Fibroblast of lung (primary cell): ENCODE results near the gene WDFY2. TPM values are rescaled to one million over a fixed set of nuclear protein-coding genes. Genes with fewer than 3 reads are reported as not detected.

ENCODE experiments used
- DNase-seq, 2 donors: peaks; one replicate each; pipeline versions ENCODE4 v3.0.0 to v3.0.0-alpha.2; 2010; ENCODE audit warnings: low read depth in 2 of 2
- H2AFZ ChIP-seq: 2 replicates; pipeline ENCODE4 v1.5.1; 2012; ENCODE audit warnings: low read length, control low read depth, inconsistent platforms
- H3K27ac ChIP-seq: 2 replicates; pipeline ENCODE4 v1.5.1; 2011; ENCODE audit warnings: low read length, control low read depth; ENCODE audit not compliant: insufficient read depth
- H3K27me3 ChIP-seq: 2 replicates; pipeline ENCODE4 v1.5.1; 2011; ENCODE audit warnings: mild to moderate bottlenecking, low read length; ENCODE audit not compliant: control insufficient read depth, insufficient read depth
- H3K36me3 ChIP-seq: 2 replicates; pipeline ENCODE4 v1.5.1; 2011; ENCODE audit warnings: low read length; ENCODE audit not compliant: control insufficient read depth, insufficient read depth
- H3K4me1 ChIP-seq: 2 replicates; pipeline ENCODE4 v1.5.1; 2011; ENCODE audit warnings: low read length; ENCODE audit not compliant: control insufficient read depth, insufficient read depth; ENCODE audit errors: extremely low read depth
- H3K4me2 ChIP-seq: 2 replicates; pipeline ENCODE4 v1.5.1; 2011; ENCODE audit warnings: low read length, control low read depth; ENCODE audit not compliant: insufficient read depth; ENCODE audit errors: extremely low read depth
- H3K4me3 ChIP-seq, 4 experiments: fragments of 200-600 bp in 1 of 4; sonication (generic) in 1 of 4; replicated peaks in 1 of 4; 2 replicates each; pipeline ENCODE4 v1.5.1; 2011 to 2016; ENCODE audit warnings: low read length in 4 of 4, low read depth in 3 of 4, mild to moderate bottlenecking in 3 of 4, control low read depth in 2 of 4, inconsistent platforms in 1 of 4, mixed read lengths in 1 of 4; ENCODE audit not compliant: insufficient read depth in 1 of 4; ENCODE audit errors: control extremely low read depth in 1 of 4
- H3K79me2 ChIP-seq: 2 replicates; pipeline ENCODE4 v1.5.1; 2012; ENCODE audit warnings: mild to moderate bottlenecking, low read length, inconsistent platforms; ENCODE audit not compliant: control insufficient read depth, insufficient read depth
- H3K9ac ChIP-seq: 2 replicates; pipeline ENCODE4 v1.5.1; 2011; ENCODE audit warnings: mild to moderate bottlenecking, low read length, control low read depth; ENCODE audit not compliant: insufficient read depth
- H3K9me3 ChIP-seq: 2 replicates; pipeline ENCODE4 v1.5.1; 2012; ENCODE audit warnings: low read depth, low read length; ENCODE audit not compliant: control insufficient read depth, insufficient read depth
- H4K20me1 ChIP-seq: 2 replicates; pipeline ENCODE4 v1.5.1; 2011; ENCODE audit warnings: low read length; ENCODE audit not compliant: control insufficient read depth, insufficient read depth; ENCODE audit errors: extremely low read depth
- CTCF ChIP-seq, 2 donors: IDR thresholded peaks in 1 of 2; conservative IDR thresholded peaks in 1 of 2; 1 replicate in 1 of 2; 2 replicates in 1 of 2; pipeline ENCODE4 v1.5.1; 2011 to 2012; ENCODE audit warnings: low read length in 2 of 2, control low read depth in 1 of 2, inconsistent platforms in 1 of 2, low read depth in 1 of 2, mild to moderate bottlenecking in 1 of 2
- EZH2 ChIP-seq: IDR thresholded peaks from 2 replicates; pipeline ENCODE4 v1.5.1; 2012; ENCODE audit warnings: low read length, control low read depth, mild to moderate bottlenecking; ENCODE audit errors: missing control alignments
- polyA plus RNA-seq, 2 donors: library from polyadenylated mRNA; depleted of rRNA in 1 of 2; stranded (reverse) in 1 of 2; unstranded in 1 of 2; fragments of >200 nt; gene quantifications; 2 replicates each; pipeline ENCODE4 v1.2.1, GENCODE V29; 2011 to 2012; ENCODE audit warnings: missing spikeins in 1 of 2
- total RNA-seq: library from RNA; depleted of rRNA; stranded (reverse); fragments of >200 nt; gene quantifications from 2 replicates; pipeline ENCODE4 v1.2.1, GENCODE V29; 2014

The WDFY2 gene
- total and polyA plus RNA-seq, 2 donors (not counting 1 experiment from before 2014, with no cell fraction given), result 4.9 to 9.2 TPM

GRCh38 chr13:51557875-51558612 is 26.2 kb upstream of the WDFY2 start:
- Histone ChIP-seq H3K36me3 (no peaks in the 10 kb centered on the region), H3K9me3 (no peaks in the 10 kb centered on the region), H3K4me3 (peak overlapping the region in 1 of 4 experiments; percentile 1), H3K27me3 (no peaks in the 10 kb centered on the region), H3K27ac (no peak overlapping the region), H4K20me1 (no peaks in the 10 kb centered on the region), H3K79me2 (no peaks in the 10 kb centered on the region), H3K4me1 (peaks cover 6% of the 10 kb centered on the region), H2AFZ (peak overlapping the region; percentile 63), H3K4me2 (peak overlapping the region; percentile 76), H3K9ac (no peak overlapping the region)
- TF ChIP-seq CTCF (conservative IDR thresholded peaks at IDR 0.05 in 1 of 2, IDR thresholded peaks at IDR 0.05 in 1 of 2; ENCODE audit: low read depth in 1 of 2, low read length in 2 of 2), result no peak
- TF ChIP-seq EZH2, result no peak
- peak; percentile 68 to 91 for DNase-seq

- Histone ChIP-seq H3K4me2 (no peak overlapping the region), H3K79me2 (no peaks in the 10 kb centered on the region), H3K27me3 (no peaks in the 10 kb centered on the region), H3K36me3 (no peaks in the 10 kb centered on the region), H3K9me3 (no peaks in the 10 kb centered on the region), H3K4me1 (peaks cover 6% of the 10 kb centered on the region), H4K20me1 (no peaks in the 10 kb centered on the region), H3K27ac (no peak overlapping the region), H3K4me3 (no peak overlapping the region), H2AFZ (no peak overlapping the region), H3K9ac (no peak overlapping the region)
- DNase-seq, result no peak
- no peak for TF ChIP-seq CTCF (conservative IDR thresholded peaks at IDR 0.05 in 1 of 2, IDR thresholded peaks at IDR 0.05 in 1 of 2; ENCODE audit: low read depth in 1 of 2, low read length in 2 of 2)
Measured at GRCh38 chr13:51559946-51560735, 24.1 kb upstream of the WDFY2 start.

- H3K79me2 ChIP-seq, result no peaks in the 10 kb centered on the region
- H3K4me1 ChIP-seq, result peaks cover 6% of the 10 kb centered on the region
- DNase-seq, result no peak
Measured at GRCh38 chr13:51562011-51562671, 22.1 kb upstream of the WDFY2 start.

More at GRCh38 chr13:51562011-51562671, 22.1 kb upstream of the WDFY2 start:
- TF ChIP-seq CTCF (conservative IDR thresholded peaks at IDR 0.05 in 1 of 2, IDR thresholded peaks at IDR 0.05 in 1 of 2; ENCODE audit: low read depth in 1 of 2, low read length in 2 of 2) (no peak), EZH2 (no peak)
- H3K4me3 ChIP-seq, result no peak overlapping the region
- no peaks in the 10 kb centered on the region for H3K36me3 ChIP-seq
- no peak overlapping the region for H3K4me2 ChIP-seq
- H3K27ac ChIP-seq, result no peak overlapping the region
- no peaks in the 10 kb centered on the region for H3K27me3 ChIP-seq
- no peak overlapping the region for H2AFZ ChIP-seq
- H4K20me1 ChIP-seq, result no peaks in the 10 kb centered on the region
- H3K9ac ChIP-seq, result no peak overlapping the region
- H3K9me3 ChIP-seq, result no peaks in the 10 kb centered on the region
